Inflammatory macrophage treated with lipopolysaccharide for 4 hours (primary cell): ENCODE results near the gene NAGS.
"Not testable (repeated sequence)": the region's sequence is repeated elsewhere in the genome, so short reads cannot be mapped to it uniquely, and the experiment has no call there.

Experiments used
- DNase-seq: peaks from one replicate; pipeline ENCODE4 v3.0.0-alpha.2; 2020

NAGS gene

GRCh38 chr17:43983515-43984411 is 20.7 kb upstream of the NAGS start:
- DNase-seq = no peak

GRCh38 chr17:43984521-43984920 is 19.9 kb upstream of the NAGS start:
- no peak for DNase-seq

- DNase-seq = no peak
These were observed 18.0 kb upstream of the NAGS start for GRCh38 chr17:43986225-43986981.

GRCh38 chr17:43987131-43988021 is 17.0 kb upstream of the NAGS start:
- DNase-seq = no peak

- no peak for DNase-seq
These were observed 16.1 kb upstream of the NAGS start for GRCh38 chr17:43988301-43988700.

- no peak for DNase-seq
These were observed 11.8 kb upstream of the NAGS start for GRCh38 chr17:43992641-43993040.

- peak; percentile 61 for DNase-seq
These were observed 9.9 kb upstream of the NAGS start for GRCh38 chr17:43994272-43995149.

- no peak for DNase-seq
These were observed 9.3 kb upstream of the NAGS start for GRCh38 chr17:43995150-43995471.

- DNase-seq = not testable (repeated sequence)
These were observed 7.2 kb upstream of the NAGS start for GRCh38 chr17:43997180-43997579.

- DNase-seq = peak; percentile 59
These were observed 5.9 kb upstream of the NAGS start for GRCh38 chr17:43998552-43998951.

GRCh38 chr17:43999024-43999423 is 5.4 kb upstream of the NAGS start:
- no peak for DNase-seq

- no peak for DNase-seq
These were observed 4.1 kb upstream of the NAGS start for GRCh38 chr17:44000141-44000860.

- no peak for DNase-seq
These were observed 3.5 kb upstream of the NAGS start for GRCh38 chr17:44000871-44001460.

GRCh38 chr17:44001461-44001920 is 2.9 kb upstream of the NAGS start:
- no peak for DNase-seq

- DNase-seq = peak; percentile 24
These were observed 2.1 kb upstream of the NAGS start for GRCh38 chr17:44002141-44002848.

GRCh38 chr17:44004761-44005526 is 522 bp downstream of the NAGS start:
- DNase-seq = no peak

- peak; percentile 13 for DNase-seq
These were observed 1.3 kb downstream of the NAGS start for GRCh38 chr17:44005527-44006271.

GRCh38 chr17:44006272-44006597 is 1.8 kb downstream of the NAGS start:
- DNase-seq = no peak
